ENCODE results near the gene CHID1. TPM values are rescaled to one million over a fixed set of nuclear protein-coding genes. Genes with fewer than 3 reads are reported as not detected.
A peak's percentile ranks its signal among the peaks of the same experiment; 100 is the strongest.

CHID1 gene
- total and polyA plus RNA-seq, 2 of the 8 experiments (the other 6 are each of a cell fraction or from before 2014, with no cell fraction given): 81.2 to 88.5 TPM

DNA sequence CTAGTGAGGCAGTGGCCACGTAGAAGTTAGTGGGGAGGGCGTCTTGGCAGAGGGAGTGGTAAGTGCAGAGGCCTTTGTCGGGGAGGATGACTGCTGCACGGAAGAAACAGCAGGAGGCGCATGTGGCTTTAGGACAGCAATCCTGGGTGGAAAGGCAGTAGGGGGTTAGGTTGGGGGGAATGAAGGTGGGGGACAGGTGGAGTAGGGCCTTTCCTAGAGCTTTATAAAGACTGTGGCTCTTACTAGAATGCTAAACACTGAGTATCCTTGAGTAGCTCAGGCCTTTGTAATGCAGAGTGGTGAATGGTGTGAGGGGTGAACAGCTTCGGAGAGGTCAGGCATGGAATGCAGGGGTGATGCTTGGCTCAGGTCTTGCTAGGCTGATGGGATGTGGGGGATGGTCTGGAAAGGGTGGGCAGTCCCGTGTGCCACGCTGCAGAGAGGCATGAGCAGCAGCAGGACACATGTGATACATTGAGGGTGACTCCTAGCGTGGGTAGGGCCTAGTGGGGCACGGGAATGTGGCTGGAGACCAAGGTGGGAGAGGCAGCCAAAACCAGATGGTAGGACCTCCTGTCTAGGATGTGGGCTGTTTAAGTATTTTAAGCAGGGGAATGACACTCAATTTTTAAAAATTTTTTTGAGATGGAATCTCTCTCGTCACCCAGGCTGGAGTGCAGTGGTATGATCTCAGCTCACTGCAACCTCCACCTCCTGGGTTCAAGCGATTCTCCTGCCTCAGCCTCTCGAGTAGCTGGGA, 34.3 kb upstream of the CHID1 start (continued):
- TF ChIP-seq MAFK (IDR thresholded peaks at IDR 0.05; ENCODE audit: low read depth, low read length): no peak
- peak; percentile 96 for TF ChIP-seq RBBP5 (IDR thresholded peaks at IDR 0.05; ENCODE audit: borderline replicate concordance, low read depth, low read length)
- no peak for TF ChIP-seq JUND (IDR thresholded peaks at IDR 0.05; ENCODE audit: low read length)
- TF ChIP-seq, protein P1, sequence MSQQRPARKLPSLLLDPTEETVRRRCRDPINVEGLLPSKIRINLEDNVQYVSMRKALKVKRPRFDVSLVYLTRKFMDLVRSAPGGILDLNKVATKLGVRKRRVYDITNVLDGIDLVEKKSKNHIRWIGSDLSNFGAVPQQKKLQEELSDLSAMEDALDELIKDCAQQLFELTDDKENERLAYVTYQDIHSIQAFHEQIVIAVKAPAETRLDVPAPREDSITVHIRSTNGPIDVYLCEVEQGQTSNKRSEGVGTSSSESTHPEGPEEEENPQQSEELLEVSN (IDR thresholded peaks at IDR 0.05): peak; percentile 88
- TF ChIP-seq FOSL1 (IDR thresholded peaks at IDR 0.05; ENCODE audit: insufficient read depth, low read depth, low read length): no peak
- TF ChIP-seq, protein P2, sequence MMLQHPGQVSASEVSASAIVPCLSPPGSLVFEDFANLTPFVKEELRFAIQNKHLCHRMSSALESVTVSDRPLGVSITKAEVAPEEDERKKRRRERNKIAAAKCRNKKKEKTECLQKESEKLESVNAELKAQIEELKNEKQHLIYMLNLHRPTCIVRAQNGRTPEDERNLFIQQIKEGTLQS (IDR thresholded peaks at IDR 0.05; ENCODE audit: insufficient read depth, low read depth, low read length): no peak
- TF ChIP-seq, protein P3, sequence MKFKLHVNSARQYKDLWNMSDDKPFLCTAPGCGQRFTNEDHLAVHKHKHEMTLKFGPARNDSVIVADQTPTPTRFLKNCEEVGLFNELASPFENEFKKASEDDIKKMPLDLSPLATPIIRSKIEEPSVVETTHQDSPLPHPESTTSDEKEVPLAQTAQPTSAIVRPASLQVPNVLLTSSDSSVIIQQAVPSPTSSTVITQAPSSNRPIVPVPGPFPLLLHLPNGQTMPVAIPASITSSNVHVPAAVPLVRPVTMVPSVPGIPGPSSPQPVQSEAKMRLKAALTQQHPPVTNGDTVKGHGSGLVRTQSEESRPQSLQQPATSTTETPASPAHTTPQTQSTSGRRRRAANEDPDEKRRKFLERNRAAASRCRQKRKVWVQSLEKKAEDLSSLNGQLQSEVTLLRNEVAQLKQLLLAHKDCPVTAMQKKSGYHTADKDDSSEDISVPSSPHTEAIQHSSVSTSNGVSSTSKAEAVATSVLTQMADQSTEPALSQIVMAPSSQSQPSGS (IDR thresholded peaks at IDR 0.05; ENCODE audit: low read length): no peak
- peak; percentile 13; the same call in 1 of the 2 replicates for TF ChIP-seq CREB1 (IDR thresholded peaks at IDR 0.05)
- TF ChIP-seq JUN (IDR thresholded peaks at IDR 0.05; ENCODE audit: low read depth, low read length): no peak
- TF ChIP-seq TAF1 (IDR thresholded peaks at IDR 0.05; ENCODE audit: low read depth, low read length): peak; percentile 10; the same call in 1 of the 2 replicates
- no peak for TF ChIP-seq GTF2F1 (IDR thresholded peaks at IDR 0.05; ENCODE audit: borderline replicate concordance, low read depth, low read length)
- no peak for TF ChIP-seq RNF2 (IDR thresholded peaks at IDR 0.05; ENCODE audit: borderline replicate concordance, low read depth, low read length, missing control alignments, poor library complexity, severe bottlenecking)
- TF ChIP-seq SP4 (IDR thresholded peaks at IDR 0.05; ENCODE audit: low read length): no peak
- TF ChIP-seq SP1 (IDR thresholded peaks at IDR 0.05; ENCODE audit: low read depth, low read length): peak; percentile 94
- TF ChIP-seq KDM1A (IDR thresholded peaks at IDR 0.05; ENCODE audit: borderline replicate concordance, low read length): peak; percentile 60; the same call in 1 of the 2 replicates
- peak; percentile 98 for TF ChIP-seq POU5F1 (IDR thresholded peaks at IDR 0.05; ENCODE audit: low read depth, low read length)
- peak; percentile 56; the same call in 1 of the 2 replicates for TF ChIP-seq TCF12 (IDR thresholded peaks at IDR 0.05; ENCODE audit: low read depth, low read length)
- peak; percentile 85 for TF ChIP-seq CTBP2 (IDR thresholded peaks at IDR 0.05; ENCODE audit: borderline replicate concordance, insufficient read depth, insufficient read length, low read length)
- no peak for TF ChIP-seq KDM5A (IDR thresholded peaks at IDR 0.05; ENCODE audit: low read length)
- peak; percentile 73; the same call in 1 of the 2 replicates for TF ChIP-seq CHD2 (IDR thresholded peaks at IDR 0.05; ENCODE audit: low read length)
- TF ChIP-seq TAF7 (optimal IDR thresholded peaks at IDR 0.05; ENCODE audit: borderline replicate concordance, low read depth, low read length): no peak
- no peak for TF ChIP-seq SRF (IDR thresholded peaks at IDR 0.05; ENCODE audit: low read depth, low read length)
